Measurements from ENCODE around the gene TMEM219.

- TF ChIP-seq EZH2 (IDR thresholded peaks at IDR 0.05; ENCODE audit: low read length, missing control alignments): no peak
- TF ChIP-seq CTCF (conservative IDR thresholded peaks at IDR 0.05 in 1 of 2, IDR thresholded peaks at IDR 0.05 in 1 of 2; ENCODE audit: low read depth in 1 of 2, low read length in 2 of 2): no peak
These were observed 34.9 kb downstream of the TMEM219 start for GRCh38 chr16:29996766-29997250.
